HG03175 (cell line): ENCODE data around the gene ACAD10.

Experiments used
- ATAC-seq: cut with Tn5 transposase; IDR thresholded peaks from one replicate; pipeline ENCODE4 v1.9.1; 2021; ENCODE audit warnings: mild to moderate bottlenecking, moderate library complexity; ENCODE audit not compliant: unreplicated experiment

Gene ACAD10

DNA sequence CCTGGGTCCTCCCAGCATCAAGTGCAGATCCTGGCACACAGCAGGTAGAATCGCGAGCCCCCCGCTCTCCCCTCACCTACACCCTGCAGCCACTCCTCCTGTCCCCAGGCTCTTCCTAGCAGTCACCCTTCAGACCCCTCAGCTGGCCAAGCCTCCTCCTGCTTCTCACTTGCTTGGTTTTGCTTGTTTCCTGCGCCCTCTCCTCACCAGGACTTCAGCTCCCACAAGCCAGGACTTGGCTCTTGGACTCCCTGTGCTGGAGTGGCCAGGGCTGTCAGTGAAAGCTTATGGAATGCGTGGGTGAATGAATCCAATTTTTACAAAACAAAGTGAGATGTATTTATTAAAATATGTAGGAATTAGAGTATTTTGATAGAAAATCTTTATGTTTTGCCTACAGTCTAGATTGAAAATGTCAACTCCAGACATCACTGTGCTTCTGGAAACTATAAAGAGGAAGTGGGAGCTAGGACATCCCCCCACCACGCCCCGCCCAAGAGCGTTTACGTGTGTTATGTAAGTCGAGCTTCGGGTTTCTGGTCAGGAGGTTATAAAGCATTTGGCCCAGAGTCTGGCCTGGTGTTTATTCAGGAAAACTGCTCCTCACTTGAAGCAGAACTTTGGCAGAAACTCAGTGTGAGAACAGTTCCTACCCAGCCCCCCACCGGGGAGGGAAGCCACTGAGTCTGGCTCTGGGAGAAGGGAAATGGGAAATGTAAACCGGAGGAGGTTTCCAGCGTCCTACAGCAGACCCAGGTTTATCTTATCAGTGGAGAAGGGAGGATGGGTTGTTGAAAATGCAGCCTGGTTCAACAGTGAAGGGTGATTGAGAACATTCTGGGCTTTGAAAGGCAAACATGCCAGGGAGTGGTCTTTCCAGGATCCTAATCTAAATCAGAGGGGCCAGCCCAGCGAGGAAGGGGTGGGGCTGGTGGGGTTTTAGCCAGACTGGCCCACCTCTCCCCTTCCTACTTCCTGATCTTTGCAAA, 89.6 kb downstream of the ACAD10 start:
- peak; percentile 62 for ATAC-seq

DNA sequence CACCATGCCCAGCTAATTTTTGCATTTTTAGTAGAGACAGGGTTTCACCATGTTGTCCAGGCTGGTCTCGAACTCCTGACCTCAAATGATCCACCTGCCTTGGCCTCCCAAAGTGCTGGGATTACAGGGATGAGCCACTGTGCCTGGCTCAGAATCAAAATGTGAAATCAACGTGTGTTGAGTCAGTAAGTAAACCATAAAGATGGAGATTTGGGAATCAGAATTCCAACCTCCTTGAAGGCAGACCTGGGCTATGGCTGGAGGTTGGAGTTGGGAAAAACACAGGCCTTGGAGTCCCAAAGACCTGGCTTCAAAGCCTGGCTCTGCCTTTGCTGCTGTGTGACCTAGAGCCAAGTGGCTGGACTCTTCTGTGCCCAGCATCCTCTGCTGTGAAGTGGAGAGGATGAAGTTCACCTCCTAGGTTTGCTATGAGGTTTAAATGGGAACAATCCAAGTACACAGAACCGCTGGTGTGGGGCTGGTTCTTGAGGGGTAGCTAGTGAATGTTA, 91.0 kb downstream of the ACAD10 start:
- ATAC-seq: no peak

DNA sequence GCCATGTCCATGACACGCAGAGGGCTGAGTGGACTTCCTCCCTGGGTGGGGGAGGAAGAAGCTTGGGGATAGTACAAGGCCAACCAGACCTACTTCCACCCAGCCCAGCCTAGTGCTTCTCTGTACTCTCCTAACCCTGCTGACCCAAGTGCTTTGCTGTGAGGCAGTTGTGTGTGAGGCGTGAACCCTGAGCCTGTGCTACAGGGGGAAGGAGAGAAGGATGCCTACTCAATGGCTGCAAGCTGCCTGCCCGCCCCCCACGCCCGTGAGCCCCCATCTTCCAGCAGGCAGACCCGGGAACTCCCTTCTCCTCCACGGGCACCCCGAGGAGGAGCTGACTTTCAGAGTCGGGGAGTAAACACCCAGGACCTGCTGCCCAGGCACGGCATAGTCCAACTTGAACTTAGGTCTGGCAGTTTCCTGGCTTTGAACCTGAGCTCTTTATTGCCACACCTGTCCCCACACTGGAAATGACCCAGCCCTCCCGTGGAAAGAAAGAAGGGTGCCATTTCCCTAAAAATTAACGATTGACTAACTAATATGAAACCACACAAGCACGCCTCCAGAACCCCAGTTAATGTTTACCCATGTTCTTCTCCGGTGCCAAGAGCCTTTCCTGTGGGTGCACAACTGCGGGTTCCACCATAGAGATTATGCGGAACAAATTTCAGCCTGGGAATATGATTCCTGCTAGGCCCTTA, 91.6 kb downstream of the ACAD10 start:
- no peak for ATAC-seq

DNA sequence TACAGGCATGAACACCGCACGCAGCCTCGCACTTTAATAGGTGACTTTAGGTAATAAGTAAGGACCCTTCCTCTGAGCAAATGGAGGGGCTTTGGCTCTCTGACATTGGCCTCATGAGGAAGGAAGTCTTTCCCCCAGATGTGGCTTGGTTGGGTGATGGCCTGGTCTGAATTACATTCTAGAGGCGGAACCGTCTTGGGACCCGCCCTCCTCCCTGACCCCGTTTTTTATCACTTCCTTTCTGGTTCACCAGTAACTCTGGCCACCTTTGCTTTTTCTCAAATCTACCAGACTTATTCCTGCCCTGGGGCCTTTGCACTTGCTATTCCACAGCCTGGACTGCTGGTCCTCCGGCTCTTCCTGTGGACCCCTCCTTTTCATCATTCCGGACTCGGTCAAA, 94.3 kb downstream of the ACAD10 start:
- no peak for ATAC-seq

DNA sequence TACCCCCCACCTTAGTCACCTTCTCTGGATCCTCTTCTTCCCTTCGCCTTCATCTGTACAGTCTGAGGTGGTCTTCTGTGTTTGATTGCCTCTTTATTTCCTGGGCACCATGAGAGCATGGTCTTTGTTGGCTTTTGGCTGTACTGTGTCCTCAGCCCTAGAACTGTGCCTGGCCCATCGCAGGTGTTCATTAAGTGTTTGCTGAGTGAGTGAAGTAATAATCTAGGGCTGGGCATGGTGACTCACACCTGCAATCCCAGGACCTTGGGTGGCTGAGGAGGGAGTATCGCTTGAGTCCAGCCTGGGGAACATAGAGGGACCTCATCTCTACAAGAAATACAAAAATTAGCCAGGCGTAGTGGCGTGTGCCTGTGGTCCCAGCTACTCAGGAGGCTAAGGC, 94.8 kb downstream of the ACAD10 start:
- ATAC-seq: no peak

DNA sequence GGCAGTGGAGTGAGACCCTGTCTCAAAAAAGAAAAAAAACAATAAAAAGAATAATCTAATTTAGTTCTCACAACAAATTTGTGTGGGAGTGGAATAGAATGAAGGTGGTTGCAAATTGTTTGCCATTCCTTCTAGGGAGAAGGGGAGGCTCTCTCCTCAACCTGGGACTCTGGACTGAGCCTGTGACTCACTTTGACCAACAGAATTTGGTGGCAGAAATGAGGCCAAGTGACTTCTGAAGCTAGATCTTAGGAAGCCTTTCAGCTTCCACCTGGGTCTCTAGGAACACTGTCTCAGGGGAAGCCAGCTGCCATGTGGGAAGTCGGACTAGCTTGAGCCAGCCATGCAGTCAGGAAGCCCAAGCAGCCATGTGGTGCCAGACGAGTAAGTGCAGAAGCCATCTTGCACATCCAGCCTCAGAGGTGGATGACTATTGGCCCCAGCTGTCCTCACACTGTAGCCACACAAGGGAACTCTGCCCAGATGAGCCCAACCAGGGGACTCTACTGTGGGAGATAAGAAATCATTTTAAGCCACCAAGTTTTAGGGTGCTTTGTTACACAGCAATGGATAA, 95.3 kb downstream of the ACAD10 start:
- ATAC-seq: no peak

DNA sequence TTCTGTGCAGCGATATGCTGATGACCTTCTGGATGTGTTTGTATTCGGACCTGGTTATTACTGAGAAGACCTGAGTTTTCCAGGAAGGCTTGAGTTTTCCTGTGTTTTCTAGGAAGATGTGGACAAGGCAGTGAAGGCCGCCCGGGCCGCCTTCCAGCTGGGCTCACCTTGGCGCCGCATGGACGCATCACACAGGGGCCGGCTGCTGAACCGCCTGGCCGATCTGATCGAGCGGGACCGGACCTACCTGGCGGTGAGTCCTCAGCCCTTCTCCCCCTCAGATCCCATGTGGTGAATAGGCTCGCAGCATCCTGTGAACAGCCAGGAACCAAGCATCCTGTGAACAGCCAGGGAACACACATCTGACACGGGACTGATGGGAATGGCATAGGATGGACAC, 97.2 kb downstream of the ACAD10 start:
- ATAC-seq: no peak

DNA sequence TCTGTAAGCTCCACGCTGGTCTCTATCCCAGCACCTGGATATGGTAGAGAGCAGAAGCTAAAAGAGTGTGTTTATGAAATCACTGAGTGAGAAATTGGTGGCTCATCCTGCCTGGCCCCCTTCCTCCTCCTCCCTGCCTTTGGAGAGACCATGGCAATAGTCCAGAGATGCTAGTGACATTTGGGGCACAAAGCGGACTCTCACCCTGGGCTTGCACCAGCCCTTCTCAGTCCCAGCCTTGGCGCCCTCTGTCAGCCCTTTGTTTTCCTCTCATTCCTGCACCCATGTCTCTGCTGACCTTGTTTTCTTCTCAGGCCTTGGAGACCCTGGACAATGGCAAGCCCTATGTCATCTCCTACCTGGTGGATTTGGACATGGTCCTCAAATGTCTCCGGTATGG, 99.1 kb downstream of the ACAD10 start:
- no peak for ATAC-seq

DNA sequence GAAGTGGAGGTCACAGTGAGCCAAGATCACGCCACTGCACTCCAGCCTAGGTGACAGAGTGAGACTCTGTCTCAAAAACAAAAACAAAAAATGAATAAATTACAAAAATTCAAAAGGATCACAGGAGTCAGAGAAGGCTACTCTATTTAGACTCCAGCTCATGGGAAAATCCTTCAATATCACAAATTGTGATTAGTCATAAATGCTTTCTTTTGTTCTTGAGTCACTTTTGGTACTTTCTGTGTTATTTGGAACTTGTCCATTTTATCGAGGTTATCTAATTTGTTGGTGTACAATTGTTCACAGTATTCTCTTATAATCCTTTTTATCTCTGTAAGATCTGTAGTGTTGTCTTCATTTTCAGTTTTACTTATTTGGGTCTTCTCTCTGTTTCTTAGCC, 99.8 kb downstream of the ACAD10 start:
- ATAC-seq: no peak

DNA sequence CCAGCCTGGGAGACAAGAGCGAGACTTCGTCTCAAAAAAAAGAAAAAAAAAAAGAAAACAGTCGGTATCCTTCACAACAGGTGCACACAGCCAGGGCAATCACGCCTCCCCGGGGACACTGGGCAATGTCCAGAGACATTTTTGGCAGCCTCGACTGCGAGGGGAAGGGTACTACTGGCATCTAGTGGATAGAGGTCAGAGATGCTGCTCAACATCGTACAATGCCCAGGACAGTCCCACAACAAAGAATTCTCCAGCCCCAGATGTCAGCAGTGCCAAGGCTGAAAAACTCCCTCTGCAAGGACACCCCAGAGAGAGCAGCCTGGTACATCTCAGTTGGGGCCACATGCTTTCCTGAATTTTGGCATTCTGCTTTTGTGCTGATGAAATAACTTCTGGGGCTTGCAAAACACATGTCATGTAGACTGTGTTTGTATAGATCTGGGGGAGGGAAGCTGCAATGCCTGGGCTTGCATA, 102.4 kb downstream of the ACAD10 start:
- ATAC-seq: no peak

DNA sequence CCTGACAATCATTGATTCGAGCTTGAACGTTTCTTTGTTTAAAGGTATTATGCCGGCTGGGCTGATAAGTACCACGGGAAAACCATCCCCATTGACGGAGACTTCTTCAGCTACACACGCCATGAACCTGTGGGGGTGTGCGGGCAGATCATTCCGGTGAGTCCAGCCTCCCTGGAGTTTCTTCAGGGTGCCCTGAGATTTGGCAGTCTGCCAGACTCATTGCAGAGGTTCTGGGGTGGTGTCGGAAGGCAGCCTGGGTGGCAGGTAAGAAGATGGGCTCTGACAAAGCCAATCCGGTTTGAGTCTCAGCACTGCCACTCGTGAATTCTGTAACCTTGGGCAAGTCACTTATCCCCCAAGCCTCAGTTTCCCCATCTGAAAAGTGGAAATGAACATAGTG, 103.9 kb downstream of the ACAD10 start:
- ATAC-seq: no peak

DNA sequence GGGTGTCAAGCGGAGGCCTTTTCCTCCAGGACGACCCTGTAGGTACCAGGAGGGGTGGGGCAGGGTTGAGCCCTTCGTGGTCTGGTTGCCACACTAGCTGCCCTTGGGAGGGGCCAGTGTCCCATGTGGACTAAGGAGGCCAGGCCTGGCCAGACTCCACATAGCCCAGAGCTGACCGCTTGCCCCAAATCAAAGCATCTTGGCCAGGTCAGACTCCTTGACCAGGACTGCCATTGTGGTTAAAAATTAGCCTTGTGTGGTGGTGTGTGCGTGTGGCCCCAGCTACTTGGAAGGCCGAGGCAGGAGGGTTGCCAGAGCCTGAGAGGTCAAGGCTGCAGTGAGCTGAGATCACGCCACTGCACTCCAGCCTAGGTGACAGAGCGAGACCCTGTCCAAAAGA, 105.7 kb downstream of the ACAD10 start:
- no peak for ATAC-seq

DNA sequence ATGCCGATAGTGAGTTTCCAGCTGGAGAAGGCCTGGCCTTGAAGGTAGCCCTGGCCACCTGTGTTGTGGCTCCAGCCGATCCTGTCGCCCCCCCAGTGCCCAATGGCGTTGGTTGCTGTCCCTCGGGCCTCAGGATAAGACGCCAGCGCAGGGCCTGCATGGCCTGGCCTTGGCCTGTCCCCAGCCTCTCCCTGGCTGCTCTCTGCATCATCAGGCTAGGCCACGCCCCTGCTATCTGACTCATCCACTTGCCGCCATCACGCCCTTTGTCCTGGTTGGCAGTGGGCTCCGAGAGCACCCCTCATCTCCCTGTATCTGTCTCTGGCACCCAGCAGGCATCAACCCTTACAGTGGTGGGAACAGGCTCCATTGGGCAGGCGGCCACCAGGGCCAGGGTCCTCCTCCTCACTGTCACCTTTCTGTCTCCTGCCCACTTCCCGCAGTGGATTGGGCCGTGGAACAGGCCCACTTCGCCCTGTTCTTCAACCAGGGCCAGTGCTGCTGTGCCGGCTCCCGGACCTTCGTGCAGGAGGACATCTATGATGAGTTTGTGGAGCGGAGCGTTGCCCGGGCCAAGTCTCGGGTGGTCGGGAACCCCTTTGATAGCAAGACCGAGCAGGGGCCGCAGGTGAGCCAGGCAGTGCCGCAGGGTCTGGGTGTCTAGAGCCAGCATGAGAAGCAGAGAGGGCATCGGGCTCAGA, 106.5 kb downstream of the ACAD10 start:
- ATAC-seq: no peak

DNA sequence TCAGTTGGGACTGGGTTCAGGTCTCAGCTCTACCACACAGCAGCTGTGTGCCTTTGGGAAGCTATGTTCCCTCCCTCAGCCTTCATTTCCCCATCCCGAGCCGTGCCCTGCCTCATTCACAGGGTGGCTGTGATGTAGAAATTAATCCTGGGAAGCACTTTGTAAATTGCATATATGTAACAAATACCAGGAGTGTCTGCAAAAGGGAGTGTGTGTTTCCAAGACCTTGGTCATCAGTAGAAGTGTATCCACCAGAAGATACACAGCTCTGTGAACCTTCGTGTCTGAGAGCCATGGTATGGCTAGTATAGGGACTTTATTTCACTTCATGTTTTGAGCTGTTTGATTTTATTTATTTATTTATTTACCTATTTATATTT, 107.0 kb downstream of the ACAD10 start:
- no peak for ATAC-seq

DNA sequence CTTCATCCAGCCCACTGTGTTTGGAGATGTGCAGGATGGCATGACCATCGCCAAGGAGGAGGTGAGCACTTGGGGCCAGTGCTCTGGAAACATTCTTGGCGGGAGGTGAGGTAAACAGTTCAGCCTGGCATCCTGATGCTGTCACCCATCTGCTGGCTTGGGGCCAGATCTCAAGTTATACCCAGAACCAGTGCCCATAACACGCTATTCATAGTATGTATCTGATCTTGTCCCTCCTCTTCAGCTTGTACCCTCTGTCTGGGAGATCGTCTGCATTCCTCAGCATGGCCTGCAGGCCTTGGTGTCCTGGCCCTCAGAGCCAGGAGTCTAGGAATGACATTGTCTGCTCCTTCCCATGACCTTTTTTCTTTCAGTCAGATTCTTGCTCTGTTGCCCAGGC, 112.3 kb downstream of the ACAD10 start:
- no peak for ATAC-seq

DNA sequence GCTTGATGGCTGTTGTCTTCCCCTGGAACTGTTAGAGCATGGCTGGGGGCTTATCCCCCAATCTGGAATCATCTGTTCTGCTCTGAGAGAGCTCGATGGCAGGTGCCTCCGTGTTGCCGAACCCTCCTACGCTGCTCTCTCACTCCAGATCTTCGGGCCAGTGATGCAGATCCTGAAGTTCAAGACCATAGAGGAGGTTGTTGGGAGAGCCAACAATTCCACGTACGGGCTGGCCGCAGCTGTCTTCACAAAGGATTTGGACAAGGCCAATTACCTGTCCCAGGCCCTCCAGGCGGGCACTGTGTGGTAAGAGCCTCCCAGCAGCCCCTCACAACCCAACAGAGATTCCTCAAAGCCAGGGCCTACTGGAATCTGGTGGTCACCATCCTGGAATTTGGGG, 113.9 kb downstream of the ACAD10 start:
- ATAC-seq: no peak

DNA sequence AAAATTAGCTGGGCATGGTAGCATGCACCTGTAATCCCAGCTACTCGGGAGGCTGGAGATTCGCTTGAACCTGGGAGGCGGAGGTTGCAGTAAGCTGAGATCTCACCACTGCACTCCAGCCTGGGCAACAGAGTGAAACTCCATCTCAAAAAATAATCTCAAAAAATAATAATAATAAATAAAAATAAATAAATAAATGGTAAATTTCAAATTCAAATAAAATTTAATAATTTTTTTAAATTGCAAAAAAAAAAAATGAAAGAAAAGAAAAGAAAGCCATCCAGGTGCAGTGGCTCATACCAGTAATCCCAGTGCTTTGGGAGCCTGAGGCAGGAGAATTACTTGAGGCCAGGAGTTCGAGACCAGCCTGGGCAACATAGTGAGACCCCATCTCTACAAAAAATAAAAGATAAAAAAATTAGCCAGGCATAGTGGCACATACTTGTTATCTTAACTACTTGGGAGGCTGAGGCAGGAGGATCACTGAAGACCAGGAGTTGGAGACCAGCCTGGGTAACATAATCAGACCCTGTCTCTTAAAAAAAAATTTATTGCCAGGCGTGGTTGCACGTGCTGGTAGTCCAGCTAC, 117.3 kb downstream of the ACAD10 start:
- ATAC-seq: no peak

DNA sequence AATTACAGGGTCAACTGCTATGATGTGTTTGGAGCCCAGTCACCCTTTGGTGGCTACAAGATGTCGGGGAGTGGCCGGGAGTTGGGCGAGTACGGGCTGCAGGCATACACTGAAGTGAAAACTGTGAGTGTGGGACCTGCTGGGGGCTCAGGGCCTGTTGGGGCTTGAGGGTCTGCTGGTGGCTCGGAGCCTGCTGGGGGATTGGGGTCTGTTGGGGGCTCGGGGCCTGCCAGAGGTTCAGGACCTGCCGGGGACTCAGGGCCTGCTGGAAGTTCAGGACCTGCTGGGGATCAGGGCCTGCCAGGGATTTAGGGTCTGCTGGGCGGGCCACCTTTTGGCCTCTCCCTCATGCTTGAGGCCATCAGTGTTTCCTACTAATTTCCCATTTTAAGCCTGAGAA, 118.0 kb downstream of the ACAD10 start:
- no peak for ATAC-seq

DNA sequence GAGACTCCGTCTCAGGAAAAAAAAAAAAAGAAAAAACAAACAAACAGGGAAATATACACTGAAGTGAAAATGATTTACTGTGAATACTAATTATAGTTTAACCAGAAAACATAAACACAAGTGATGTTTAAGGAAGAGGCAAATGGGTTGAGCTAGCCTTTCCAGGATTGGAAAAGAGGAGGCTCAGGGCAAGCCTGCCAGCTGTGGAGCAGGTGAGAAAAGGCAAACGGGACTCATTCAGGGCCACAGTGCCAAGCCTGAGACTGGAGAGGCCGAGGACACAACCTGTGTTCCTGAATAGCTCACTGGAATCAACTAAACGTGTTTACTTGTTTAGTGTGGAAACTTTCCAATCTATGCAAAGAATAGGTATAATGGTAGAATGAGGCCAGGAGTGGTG, 120.5 kb downstream of the ACAD10 start:
- ATAC-seq: no peak
